Anterior cingulate cortex (tissue), 58 donors: ENCODE measurements around the gene BOD1.

Source experiments
- DNase-seq, 58 donors: peaks; one replicate each; lab custom pipeline; 2025; lab: John Stamatoyannopoulos, UW

BOD1 gene

GRCh38 chr5:173582216-173583111, 34.0 kb downstream of the BOD1 start:
- no peak for DNase-seq

DNA sequence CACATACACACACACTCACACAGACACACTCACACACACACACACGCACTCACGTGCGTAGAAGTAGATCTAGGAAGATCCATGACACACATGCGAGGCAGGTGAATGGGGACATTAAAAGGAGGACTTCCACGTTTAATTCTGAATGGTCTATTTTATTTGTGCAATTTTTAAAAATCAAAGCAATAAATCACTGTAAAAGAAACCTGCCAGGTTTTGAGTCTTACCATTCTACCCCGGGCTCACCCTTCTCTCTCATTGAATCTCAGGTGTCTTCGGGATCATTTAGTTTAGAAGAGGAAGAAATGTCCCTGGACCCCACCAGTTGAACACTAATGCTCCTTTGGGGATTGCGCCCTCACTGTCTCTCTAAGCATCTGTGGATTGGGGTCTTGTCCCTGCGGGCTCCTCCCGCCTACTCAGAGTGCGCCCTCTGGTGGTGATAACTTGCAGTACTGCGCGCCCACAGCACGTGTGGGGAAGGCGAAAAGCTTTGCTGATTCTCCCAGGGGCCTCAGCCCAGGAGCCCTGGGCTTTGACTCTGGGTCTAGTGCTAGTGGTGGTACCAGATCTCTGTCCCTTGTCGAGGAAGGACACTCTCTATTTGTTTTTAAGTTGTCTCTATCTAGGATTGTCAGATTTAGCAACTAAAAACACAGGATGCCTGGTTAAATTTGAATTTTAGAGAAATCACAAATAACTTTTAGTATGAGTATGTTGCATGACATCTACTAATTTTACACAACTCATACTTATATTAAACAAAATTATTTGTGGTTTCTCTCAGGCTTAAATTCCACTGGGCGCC, 34.8 kb downstream of the BOD1 start:
- DNase-seq, result peak in 10 of 58 donors; percentile 6 to 20 (median 10)

DNA sequence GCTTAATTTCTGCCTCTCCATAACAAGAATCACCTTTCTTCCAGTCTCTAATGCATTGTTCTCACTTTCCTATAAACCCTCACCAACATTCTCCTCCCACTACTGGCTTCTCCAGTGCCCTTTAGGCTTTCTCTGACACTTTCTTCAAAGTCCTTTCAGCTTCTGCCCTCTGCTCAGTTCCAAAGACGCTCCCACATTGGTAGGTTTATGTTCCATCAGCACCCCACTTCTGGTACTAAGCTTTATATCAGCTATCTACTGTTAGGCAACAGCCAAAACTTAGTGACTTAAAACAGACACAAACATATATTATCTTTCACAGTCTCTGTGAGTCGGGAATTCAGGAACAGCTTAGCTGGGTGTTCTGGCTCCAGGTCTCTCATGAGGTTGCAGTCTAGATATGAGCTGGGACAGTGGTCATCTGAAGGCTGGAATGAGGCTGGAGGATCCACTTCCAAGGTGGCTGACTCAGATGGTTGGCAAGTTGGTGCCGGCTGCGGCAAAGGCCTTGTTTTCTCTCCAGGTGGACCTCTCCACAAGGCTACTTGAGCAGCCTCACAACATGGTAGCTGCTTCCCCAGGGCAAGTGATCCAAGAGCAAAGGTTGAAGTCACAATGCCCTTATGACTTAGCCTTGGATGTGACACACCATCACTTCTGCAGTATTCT, 37.4 kb downstream of the BOD1 start:
- DNase-seq, result no peak

DNA sequence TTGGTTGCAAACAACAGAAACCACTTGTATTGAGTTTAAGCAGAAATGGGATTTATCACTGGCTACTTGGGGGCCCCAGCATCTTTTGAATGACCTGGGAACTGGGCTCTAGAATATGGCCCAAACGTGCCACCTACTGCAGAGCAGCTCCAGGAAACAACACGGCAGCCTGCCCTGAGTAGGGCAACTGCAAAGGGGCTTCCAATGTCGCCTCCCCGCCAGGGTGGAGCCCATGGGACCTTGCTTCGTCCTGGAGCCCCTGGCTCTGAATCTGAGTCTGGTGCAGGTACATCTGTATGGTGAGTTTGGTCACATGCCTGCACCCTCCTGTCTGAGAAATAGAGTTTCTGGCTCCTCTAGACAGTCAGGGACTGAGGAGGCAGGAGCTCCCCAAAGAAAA, 38.6 kb downstream of the BOD1 start:
- DNase-seq, result no peak

GRCh38 chr5:173577166-173577565, 39.3 kb downstream of the BOD1 start:
- no peak for DNase-seq

GRCh38 chr5:173575985-173576384, 40.5 kb downstream of the BOD1 start:
- no peak for DNase-seq

- no peak for DNase-seq
Measured at GRCh38 chr5:173574983-173575382, 41.5 kb downstream of the BOD1 start.

DNA sequence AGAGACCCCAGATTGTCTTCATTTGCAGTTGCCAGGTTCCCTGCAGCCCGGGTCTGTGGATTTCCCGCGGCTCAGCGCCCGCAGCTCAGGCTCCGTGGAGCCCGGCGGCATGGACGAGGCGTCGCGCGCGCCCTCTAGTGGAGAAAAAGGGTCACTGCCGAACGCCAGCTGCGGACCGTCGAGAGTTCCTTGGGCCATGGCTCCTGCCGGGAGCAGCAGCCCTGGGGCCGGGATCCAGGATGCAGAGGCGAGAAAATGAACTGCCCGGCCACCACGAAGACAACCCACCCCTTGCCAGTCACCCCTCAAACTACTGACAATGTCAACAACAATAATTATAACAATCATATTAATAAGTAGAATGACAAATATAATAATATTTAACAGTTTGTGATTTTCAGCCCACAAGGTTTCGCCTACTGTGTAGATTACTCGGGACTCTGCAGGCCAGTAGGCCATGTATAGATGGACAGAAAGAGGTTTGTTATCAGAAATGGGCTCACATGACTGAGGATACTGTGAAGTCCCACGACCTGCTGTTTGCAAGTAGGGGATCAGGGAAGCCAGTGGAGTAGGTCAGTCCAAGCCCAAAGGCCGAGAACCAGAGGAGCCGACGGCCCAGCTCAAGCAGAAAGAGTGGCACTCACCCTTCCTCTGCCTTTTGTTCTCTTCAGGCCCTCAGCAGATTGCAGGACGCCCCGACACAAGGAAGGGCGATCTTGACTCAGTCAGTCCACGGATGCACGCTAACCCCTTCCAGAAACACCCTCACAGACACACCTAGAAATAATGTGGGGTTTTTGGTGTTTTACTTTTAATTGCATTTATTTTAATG, 43.1 kb downstream of the BOD1 start:
- DNase-seq, result peak in 56 of 58 donors; percentile 18 to 85 (median 66)

- DNase-seq, result no peak
Measured at GRCh38 chr5:173572431-173573125, 43.9 kb downstream of the BOD1 start.

DNA sequence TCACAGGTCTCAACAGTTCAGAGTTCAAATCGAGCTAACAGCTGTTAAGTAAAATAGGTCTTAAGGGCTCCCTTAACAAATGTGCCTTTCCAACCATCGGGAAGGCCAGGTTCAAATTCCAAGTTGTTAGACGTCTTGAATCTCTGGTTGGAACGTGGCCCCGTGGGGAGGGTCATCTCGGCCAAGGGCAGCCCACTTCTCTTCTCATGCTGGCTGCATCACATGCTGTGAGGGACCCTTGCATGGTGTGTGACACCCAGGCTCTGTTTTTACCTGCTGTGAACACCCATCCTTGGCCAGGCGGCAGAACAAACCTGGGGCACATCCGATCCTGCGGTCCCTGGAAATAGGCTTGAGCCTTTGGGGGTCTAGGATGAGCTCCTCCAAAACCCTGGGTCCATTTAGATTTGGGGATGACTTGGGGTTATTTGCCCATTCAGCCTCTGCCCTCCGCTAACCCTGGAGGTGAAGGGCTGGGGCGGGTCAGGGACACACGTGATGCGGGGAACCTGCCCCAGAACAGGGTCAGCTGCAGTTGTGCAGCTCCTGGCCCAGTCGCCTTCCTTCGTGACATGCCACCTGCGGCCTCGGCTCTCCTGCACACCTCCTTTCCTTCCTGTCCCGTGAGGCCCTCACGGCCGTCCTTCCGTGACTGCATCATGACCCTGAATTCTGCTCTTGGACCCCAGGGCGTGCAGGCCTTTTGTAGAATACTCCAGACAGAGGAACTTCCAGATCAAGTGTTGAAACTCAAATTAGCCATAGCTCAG, 45.9 kb downstream of the BOD1 start:
- DNase-seq, result no peak

DNA sequence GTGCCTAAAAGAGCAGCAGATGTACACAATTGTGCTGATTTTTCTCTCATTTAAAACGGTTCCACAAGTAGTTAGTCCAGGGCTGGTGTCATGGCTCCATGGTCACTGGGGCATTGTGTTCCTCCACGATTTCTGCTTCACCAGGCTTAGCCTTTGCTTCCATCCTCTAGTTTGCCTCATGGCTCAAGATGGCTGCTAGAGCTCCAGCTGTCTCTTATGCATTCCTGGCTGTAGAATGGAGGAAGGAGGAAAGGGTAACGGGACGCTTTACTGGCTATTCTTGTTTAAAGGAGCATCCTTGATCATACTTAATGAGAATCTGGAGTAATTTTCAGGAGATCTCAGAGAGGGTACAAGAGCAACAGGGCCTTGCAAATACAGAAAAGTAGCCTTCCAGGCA, 47.7 kb downstream of the BOD1 start:
- no peak for DNase-seq

GRCh38 chr5:173568128-173568527, 48.3 kb downstream of the BOD1 start:
- DNase-seq, result no peak

GRCh38 chr5:173567548-173567947, 48.9 kb downstream of the BOD1 start:
- DNase-seq, result no peak

DNA sequence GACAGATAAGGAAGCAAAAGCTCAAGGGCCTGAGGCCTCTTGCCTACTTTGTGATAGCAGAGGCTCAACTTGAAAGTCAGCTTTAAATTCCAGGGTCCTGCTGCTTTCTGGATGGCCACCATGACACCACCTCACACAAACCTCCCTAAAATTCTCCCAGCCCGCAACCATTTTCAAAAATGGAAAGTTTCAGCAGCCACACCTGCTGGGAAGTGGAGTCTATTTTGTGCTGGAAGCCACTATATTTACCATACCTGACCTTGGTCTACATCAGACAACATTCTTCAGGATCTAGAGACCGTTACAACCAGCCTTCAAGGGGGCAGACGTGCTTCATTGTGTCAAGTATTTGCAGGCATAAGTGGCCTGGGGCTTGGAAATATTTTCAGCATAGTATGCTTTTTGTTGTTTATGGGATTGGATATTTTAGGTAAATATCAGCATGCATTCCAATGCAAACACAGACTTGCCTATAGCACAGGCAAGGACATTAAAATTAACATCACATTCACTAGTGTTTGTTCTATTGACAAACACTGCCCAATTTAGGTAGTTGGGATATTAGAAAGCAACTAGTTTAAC, 50.9 kb downstream of the BOD1 start:
- no peak for DNase-seq

GRCh38 chr5:173564106-173564505, 52.3 kb downstream of the BOD1 start:
- no peak for DNase-seq

DNA sequence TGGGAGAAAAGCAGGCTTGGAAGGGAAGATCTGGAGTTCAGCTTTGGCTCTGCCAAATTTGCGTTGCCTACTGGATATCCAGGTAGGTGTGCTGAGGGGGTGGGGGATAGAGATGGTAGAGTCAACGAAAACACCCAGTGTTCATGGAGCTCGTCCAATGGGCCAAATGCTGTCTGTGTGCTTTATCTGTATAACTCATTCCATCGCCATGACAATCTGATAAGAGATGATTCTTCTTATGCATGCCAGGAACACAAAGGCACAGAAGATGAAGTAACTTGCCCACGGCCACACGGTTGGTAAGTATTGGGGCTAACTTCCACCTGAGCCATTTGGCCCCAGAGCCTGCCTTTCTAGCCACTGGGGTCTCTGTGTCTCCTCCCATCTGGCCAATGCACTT, 53.2 kb downstream of the BOD1 start:
- no peak for DNase-seq

DNA sequence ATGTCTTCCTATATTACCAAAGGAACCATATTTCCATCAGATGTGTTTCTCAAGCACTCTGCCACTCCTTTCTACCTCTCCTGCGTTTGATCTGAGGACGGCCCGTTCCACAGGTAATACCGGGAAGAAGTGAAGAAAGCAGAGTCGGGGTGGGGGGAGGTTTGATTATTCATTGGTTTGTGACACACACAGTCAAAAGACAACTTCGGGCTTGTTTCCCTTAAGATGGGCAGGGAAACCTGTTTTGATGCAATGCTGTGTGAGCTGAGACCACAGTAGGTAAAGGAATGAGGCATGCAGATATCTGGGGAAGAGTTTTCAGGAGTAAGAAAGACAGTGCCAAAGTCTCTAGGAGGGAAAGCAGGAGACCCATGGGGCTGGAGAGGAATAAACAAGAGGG, 54.0 kb downstream of the BOD1 start:
- no peak for DNase-seq
